C4-2B (cell line): ENCODE measurements around the gene POLR2M.

Experiments used
- CTCF ChIP-seq: fragments of 450-650 bp; conservative IDR thresholded peaks from 2 replicates; pipeline ENCODE4 v1.5.1; 2017; ENCODE audit warnings: mild to moderate bottlenecking
- ZFX ChIP-seq: fragments of 450-650 bp; IDR thresholded peaks from 2 replicates; pipeline ENCODE4 v1.6.1; 2017

- TF ChIP-seq CTCF (no peak), ZFX (no peak)
Observed at GRCh38 chr15:57734860-57735259, 28.3 kb downstream of the POLR2M start.
